ENCODE measurements around the gene POLA2.

Gene POLA2

GRCh38 chr11:65274735-65275682 lies 13.2 kb downstream of the POLA2 start:
- peak; percentile 98 for DNase-seq (ENCODE audit: low read depth)
- H3K4me3 ChIP-seq (ENCODE audit: low read depth, low read length): no peak overlapping the region
- TF ChIP-seq, protein P1, sequence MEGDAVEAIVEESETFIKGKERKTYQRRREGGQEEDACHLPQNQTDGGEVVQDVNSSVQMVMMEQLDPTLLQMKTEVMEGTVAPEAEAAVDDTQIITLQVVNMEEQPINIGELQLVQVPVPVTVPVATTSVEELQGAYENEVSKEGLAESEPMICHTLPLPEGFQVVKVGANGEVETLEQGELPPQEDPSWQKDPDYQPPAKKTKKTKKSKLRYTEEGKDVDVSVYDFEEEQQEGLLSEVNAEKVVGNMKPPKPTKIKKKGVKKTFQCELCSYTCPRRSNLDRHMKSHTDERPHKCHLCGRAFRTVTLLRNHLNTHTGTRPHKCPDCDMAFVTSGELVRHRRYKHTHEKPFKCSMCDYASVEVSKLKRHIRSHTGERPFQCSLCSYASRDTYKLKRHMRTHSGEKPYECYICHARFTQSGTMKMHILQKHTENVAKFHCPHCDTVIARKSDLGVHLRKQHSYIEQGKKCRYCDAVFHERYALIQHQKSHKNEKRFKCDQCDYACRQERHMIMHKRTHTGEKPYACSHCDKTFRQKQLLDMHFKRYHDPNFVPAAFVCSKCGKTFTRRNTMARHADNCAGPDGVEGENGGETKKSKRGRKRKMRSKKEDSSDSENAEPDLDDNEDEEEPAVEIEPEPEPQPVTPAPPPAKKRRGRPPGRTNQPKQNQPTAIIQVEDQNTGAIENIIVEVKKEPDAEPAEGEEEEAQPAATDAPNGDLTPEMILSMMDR (conservative IDR thresholded peaks at IDR 0.05; ENCODE audit: low read depth, low read length): peak; percentile 90

GRCh38 chr11:65275906-65276305 lies 14.1 kb downstream of the POLA2 start:
- TF ChIP-seq, protein P1 (conservative IDR thresholded peaks at IDR 0.05; ENCODE audit: low read depth, low read length): no peak
- H3K4me3 ChIP-seq (ENCODE audit: low read depth, low read length): no peak overlapping the region
- DNase-seq (ENCODE audit: low read depth): no peak

DNA sequence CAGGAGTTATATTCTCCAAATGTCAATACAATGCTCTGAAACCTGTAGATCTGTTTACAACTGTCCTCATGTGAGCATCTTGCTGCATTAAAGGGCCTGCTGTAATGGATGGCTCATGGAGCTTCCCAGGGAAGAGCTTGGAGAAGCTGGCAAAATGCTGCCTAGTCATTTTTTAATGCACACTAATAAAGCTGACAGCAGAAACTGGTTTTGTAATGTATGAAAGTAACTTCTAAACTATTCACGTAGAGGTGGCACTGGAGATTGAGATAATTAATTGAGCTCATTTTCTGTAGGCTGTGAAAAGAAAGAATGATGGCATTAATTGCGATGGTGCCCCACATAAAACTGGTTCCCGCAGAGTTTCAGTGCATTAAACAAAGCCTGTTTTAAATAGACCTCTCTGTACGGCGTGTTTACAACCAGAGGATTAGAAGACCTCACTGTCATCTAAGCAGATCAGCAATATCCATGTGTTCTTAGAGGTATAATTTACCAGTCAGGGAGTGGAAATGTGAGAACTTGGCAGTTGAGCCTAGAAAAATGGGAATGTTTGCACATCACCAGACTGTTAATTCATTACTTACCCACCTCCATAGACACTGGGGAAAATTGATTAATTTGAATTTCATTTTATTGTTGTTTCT lies 16.0 kb downstream of the POLA2 start:
- no peak overlapping the region for H3K4me3 ChIP-seq (ENCODE audit: low read depth, low read length)
- no peak for DNase-seq (ENCODE audit: low read depth)
- TF ChIP-seq, protein P1 (conservative IDR thresholded peaks at IDR 0.05; ENCODE audit: low read depth, low read length): no peak

- no peak overlapping the region for H3K4me3 ChIP-seq (ENCODE audit: low read depth, low read length)
- TF ChIP-seq, protein P1 (conservative IDR thresholded peaks at IDR 0.05; ENCODE audit: low read depth, low read length): no peak
- DNase-seq (ENCODE audit: low read depth): peak; percentile 28
Observed at GRCh38 chr11:65278356-65278755, 16.6 kb downstream of the POLA2 start.

DNA sequence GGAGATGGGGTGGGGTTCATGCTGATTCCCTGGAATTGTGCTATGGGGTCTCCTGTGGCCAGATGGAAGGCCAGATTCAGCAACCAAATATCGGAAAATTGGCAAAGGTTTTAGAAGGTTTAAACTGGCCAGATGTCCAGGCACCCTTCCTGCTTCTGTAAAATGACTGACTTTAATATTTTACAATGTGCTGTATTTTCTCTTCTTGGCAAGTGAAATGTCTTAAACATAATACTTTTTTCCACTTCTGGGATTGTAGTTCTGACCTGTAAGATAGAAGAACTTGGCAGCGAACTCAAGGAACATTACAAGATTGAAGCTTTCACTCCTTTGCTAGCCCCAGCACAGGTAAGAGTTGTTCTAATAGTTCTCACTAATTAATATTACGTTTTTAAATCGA lies 17.5 kb downstream of the POLA2 start:
- DNase-seq (ENCODE audit: low read depth): no peak
- TF ChIP-seq, protein P1 (conservative IDR thresholded peaks at IDR 0.05; ENCODE audit: low read depth, low read length): no peak
- no peak overlapping the region for H3K4me3 ChIP-seq (ENCODE audit: low read depth, low read length)

GRCh38 chr11:65279741-65280440 lies 18.1 kb downstream of the POLA2 start:
- peak; percentile 96 for DNase-seq (ENCODE audit: low read depth)
- TF ChIP-seq, protein P1 (conservative IDR thresholded peaks at IDR 0.05; ENCODE audit: low read depth, low read length): no peak
- no peak overlapping the region for H3K4me3 ChIP-seq (ENCODE audit: low read depth, low read length)
